GM19397 (cell line): Measurements from ENCODE around the gene FIBP.

Experiments used
- ATAC-seq: cut with Tn5 transposase; IDR thresholded peaks from one replicate; pipeline ENCODE4 v1.9.1; 2021; ENCODE audit warnings: mild to moderate bottlenecking, moderate library complexity; ENCODE audit not compliant: unreplicated experiment

The FIBP gene

DNA sequence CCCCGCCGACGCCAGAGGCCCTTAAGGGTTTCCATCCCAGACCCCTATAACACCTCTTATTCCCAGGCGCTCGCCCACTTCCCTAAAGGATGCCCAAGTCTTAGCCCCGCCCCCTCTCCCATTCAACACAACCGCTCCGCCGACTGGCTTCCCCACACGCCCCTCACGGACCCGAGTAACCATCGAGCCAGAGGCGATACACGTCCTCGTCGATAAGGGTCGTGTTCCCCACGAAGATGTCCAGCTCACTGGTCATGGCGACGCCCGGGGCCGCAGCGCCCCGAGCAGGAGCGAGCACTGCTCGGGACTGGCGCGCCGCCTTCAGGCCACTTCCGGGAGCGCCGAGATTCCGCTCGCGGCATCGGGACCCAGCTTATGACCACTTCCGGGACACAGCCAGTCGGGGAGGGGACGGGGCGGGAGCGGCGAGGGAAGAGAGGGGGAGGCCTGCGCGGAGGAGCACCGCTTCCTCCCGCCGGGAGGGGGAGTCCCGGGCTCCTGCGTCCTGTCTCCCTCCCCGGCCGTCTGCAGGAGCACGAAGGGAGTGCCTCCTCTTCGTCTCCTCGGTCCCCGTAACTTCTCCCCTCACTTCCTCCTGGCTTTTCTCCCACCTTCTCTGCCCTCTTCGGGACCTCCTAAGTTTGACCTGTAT is at the start of gene FIBP:
Gene FIBP (minus strand): TSS at position 309 of the 652 bp plus-strand sequence. CDS start 53 bp downstream, at position 256.
- ATAC-seq, result peak; percentile 55

DNA sequence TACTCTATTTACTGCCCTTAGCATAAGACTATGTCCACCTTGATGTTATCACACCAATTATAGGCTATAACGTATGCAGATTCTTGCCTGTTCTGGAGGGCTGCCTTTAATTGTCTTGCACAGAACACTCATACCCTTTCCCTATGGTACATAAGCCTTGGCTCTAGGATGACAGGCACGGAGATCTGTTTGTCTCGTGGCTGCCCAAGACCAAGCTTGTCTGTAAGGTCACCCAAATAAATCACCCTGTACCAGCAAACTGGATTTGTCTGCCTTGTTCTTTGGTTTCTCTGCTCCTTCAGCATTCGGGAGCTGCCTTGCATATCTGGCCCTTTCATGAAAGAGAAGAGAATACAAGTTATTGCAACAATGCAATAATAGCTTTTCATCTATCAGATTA is 49.5 kb upstream of the FIBP start:
- ATAC-seq, result no peak

DNA sequence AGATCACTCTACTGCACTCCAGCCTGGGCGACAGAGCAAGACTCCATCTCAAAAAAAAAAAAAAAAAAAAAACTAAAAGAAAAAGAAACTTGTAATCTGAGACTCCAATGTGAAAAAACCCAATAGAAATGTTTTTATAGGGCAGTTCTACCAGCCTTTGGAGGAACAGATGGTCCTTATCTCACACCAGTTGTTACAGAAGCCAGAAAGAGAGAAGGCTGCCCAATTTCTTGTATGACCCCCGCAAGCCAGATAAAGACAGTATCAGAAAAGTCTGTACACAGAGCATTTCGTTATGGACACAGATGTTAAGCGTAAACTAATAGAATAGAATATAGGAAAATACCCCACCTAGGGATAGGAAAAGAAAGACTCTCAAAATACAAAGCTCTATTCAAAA is 45.7 kb upstream of the FIBP start:
- no peak for ATAC-seq

DNA sequence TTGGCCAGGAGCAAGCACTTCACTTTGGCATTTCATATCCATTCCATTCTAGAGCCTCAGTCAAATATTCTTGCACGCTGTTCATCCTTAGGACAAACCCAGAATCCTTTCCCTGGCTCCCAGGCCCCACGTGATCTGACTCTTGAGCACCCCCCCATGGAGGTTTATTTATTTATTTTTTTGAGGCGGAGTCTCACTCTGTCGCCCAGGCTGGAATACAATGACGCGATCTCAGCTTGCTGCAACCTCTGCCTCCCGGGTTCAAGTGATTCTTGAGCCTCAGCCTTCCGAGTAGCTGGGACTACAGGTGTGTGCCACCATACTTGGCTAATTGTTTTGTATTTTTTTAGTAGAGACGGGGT is 44.3 kb upstream of the FIBP start:
- ATAC-seq, result no peak

DNA sequence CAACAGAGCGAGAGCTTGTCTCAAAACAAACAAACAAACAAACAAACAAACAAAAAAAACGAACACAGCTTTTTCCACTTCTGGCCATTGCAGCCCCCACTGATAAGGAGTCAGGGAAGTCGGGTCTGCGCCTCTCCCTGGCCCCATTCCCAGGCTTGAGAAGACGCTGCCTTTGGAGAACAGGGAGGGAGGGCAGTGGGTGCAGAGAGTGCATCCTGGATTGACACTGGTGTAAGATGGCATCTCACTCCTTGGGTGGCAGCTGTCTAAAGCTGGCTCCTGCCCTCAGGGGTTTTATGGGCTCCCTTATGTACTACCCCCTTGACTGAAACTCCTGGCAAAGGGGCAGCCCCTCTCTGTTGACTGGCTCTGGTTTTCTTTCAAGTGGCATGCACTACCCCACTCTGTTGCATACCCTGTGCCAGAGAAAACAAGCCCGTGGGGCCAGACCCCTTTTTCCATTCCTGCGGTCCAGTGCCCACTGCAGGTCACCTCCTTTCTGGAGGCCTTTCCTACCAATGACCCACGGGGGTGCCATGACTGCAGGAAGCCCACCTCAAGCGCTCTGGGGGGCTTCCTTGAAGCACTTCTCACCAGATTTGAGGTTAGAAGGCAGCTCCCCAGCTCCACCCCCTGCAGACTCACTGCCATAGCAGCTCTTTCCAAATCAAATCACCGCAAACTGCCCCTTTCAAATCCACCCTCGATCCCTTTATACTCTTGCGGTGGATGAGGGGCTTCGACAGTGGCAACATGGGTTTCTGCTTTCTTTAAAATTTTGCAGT is 43.7 kb upstream of the FIBP start:
- no peak for ATAC-seq

DNA sequence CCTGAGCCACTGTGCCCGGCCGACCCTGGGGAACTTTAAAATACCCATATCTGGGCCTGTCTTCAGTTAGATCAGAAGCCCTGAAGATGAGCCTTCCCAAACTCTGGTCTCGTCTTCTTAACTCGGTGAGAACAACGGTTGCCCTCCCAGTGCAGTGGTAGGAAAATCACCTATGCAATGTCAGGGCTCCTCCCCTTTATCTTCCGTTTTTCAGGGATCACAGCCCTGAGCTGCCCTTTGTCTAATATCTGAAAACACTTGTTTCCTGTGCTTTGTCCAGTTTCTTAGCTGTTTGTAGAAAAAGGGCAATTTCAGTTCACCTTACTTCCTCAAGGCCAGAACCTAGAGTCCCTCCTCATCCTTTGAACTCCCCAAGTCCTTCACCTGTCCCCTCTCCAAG is 40.4 kb upstream of the FIBP start:
- no peak for ATAC-seq

DNA sequence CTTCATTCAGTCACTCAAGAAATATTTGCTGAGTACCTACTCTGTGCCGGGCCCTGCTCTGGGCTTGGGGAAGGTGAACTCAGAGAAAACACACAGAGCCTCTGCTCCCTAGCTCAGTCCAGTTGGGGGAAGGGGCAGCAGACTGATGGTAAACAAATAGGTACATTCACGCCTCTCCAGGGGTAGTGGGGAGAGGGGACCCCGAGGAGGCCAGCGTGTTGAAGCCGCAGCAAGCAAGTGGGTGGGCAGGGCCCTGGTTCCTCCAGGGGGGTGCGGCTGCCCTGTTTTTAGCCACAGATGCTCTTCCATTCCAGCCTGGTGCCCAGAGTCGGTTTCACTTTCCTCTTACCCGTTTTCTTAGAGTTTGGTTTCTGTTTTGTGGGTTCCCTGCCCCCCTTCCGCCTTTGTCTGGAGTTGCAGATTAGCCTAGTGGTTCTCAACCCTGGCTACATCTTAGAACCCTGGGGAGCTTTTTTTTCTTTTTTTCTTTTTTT is 39.7 kb upstream of the FIBP start:
- peak; percentile 74 for ATAC-seq

DNA sequence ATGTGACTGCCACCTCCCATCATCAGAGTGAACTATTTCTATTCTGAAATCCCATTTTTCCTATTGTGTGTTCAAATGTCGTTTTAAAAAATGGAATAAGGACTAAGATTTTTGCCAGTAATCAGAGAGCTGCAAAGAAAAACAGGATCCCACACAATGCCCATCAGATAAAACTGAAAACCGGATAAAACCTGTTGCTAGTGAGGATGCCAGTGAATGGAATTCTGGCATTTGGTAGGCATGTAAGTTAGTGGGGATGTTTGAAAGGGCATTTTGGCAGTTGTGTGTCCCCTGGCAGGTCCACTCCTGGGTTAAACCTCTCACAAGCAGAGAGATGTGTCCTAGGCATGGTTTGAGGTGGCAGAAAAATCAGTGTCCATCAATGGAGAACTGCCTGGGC is 37.1 kb upstream of the FIBP start:
- no peak for ATAC-seq

DNA sequence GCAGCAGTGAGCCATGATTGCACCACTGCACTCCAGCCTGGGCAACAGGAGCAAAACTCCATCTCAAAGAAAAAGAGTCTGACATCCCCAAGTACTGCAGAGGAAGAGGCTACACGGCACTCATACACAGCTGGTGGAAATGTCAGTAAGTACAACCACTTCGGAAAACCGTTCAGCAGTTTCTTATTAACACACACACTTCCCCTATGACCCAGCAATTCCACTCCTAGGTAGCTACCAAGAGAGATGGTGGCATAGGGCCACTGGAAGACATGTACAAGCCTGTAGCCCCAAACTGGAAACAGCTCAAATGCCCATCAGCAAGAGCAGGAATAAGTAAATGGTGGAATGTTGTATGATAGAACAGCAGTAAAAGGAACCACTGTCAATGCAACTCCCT is 34.3 kb upstream of the FIBP start:
- ATAC-seq, result no peak

DNA sequence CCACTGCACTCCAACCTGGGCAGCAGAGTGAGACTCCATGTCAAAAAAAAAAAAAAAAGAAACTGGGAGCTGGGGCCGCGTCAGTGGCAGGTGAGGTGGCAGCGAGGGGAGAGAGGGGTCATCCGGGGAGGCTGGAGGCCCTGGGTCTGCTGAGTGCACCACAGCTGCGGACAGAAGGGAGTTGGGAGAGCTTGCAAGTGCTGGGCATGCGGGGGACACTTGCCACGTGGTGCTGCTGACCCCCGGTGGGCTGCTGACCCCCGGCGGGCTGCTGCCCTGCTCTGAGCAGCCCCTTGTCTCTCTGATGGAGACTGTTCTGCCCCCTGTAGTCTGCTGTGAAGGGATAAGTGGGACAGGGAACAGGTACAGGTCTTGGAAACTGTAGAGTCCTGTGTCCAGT is 33.6 kb upstream of the FIBP start:
- no peak for ATAC-seq

DNA sequence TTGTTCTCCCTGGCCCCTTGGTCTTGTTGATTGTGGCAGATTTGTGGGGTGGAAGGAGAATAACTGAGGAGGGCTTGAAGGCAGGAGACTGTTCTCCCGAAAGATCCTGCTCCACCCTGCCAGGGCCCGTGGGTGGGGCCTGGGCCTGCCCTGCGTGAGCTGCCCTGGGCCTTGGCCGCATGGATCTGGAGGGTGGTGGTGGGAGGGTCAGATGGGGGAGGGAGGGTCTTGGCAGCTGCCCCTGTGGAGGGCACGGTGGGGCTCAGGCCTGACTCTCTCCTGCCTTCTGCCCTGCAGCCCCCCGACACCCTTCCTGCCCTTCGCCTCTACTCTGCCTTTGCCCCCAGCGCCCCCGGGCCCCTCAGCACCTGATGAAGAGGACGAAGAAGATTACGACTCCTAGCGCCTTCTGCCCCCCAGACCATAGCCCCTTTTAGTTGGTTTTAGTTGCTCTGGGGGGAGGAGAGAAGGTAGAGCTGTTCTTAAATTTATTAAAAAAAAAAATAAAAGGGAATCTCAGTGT is 32.8 kb upstream of the FIBP start:
- ATAC-seq, result no peak

DNA sequence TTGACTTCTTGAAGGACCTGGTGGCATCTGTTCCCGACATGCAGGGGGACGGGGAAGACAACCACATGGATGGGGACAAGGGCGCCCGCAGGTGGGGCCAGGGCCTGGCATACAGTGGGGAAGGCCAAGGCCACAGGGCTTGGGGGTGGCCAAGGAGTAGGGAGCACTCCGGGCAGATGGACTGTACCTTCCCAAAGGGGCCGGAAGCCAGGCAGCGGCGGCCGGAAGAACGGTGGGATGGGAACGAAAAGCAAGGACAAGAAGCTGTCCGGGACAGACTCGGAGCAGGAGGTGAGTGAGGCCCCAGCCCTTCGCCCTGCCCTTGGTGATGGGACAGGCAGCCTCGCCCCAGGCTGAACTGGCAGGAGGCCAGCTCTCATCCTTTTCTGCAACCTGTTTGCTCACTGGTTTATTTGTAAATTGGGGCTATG is 32.1 kb upstream of the FIBP start:
- no peak for ATAC-seq

DNA sequence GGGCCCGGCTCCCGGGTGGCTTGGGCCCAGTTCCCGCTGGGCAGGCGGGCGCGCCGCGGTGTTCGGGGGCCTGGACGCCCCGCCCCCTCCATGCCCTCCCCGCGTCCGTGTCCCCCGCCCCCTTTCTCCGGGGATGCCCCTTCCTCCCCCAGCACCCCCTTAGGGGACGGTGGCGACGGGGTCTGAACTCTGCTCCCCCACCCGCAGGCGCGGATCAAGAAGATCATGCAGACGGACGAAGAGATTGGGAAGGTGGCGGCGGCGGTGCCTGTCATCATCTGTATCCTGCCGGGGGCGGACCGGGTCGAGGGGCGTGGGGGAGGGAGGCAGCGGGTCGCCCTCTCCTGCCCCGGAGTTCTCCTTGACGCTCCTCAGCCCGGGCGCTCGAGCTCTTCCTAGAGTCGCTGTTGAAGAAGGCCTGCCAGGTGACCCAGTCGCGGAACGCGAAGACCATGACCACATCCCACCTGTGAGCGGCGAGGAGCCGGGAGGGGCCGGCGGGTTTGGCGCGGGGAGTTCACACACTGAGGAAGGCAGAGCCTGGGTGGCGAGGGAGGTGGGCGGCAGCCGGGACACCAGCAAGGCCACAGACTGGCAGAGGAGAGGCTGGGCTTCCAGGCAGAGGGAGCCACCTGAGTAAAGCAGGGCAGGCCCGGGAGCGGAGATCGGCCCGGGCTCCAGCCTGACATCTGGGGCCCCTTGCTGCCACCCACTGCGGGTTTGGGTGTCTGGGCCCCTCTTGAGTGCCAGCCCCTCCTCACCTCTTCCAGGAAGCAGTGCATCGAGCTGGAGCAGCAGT is 31.5 kb upstream of the FIBP start:
- ATAC-seq, result peak; percentile 45

DNA sequence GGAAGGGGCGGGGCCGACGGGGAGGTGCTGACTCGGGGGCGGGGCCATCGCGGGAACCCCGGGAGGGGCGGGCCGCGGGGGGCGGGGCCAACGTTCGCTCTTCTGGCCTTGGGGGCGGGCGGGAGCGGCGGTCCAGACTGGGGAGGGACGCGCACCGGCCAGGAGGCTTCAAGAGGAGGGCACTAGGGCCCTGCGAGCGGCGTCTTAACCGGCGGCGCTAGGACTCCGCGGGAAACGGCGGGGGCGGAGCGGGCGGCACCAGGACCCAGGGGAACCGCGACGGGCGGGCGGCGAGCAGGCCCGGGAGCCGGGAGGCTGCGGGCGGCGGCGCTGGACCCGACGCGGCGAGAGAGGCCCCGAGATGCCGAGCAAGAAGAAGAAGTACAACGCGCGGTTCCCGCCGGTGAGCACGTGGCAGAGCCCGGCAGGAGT is 30.9 kb upstream of the FIBP start, which contains the start of gene DRAP1:
Gene DRAP1 (plus strand): TSS at position 286 of the 432 bp plus-strand sequence. CDS start 76 bp downstream, at position 362.
- ATAC-seq, result peak; percentile 85

DNA sequence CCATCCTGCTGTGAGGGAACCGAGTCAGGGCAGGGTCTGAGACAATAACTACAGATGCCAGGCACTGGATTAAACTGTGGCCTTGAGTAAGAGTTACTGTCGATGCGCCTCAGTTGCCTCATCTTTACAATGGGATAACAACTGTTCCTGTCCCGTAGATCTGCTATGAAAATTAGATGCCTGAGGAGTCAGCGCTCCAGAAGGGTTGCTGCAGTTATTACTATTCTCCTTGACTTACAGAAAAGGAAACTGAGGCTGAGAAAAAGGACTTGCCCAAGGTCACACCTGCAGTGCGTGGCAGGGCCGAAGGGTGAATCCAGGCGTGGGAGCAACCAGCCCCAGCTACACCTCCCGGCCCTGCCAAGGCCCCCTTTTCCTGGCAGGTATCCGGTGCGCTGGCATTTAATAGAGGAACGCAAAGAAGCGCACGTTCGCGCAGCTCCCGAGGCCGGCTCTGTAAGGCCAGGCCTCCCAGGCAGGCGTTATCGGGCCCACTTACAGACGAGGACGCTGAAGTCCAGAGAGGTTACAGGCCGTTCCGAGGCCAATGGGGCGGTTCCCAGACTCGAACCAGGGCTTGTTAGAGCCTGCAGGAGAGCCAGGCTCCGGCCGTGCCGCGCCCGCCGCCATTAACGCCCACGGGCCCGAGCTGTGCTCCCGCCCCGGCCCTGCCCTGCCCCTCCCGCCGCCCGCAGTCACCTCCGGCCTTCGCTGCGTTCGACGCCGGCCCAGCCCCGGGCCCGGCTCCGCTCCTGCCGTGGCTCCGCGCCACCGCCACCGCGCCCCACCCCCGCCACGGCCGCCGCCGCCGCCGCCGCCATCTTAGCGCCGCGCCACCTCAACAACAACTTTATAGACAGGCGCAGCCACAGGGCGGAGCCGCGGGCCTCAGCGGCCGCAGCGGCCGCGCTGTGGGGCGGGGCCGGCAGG is 30.2 kb upstream of the FIBP start, which contains the start of gene C11orf68:
Gene C11orf68 (minus strand): TSS at position 852 of the 930 bp plus-strand sequence. CDS start 31 bp downstream, at position 821.
- peak; percentile 49 for ATAC-seq

DNA sequence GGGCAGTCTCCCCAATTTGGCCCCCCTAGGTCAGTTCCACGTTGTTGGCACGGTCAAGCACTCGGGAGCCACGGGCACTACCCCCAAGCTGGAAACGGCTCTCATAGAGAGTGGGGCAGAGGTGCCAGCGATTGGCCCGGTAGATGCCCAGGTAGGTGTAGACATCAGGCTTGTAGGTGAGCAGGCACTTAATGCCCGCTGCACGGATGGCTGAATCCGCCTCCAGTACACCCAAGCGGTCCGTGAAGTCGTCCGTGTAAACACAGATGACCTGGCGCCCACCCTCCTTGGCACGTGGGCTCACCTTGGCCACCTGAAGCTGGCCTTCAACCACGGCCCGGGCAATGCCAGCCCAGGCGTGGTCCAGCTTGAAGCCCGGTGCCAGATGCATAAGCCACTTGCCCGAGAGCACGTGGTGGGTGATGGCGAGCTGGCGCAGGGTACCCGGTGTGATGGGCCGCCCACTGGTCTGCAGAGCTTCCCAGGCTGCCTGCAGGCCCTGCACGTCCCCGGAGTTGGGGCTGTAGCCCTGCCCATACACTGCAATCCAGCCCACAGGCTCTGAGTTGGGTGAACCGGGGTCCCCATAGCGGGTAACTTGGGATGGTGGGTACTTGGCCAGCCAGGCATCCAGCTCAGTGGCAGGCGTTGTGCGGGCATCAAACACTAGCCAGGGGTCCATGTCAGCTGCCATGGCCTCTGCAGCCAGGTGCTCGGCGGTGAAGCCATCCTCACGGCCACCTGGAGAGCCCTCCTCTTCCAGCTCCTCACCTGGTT is 29.4 kb upstream of the FIBP start:
- ATAC-seq, result no peak

DNA sequence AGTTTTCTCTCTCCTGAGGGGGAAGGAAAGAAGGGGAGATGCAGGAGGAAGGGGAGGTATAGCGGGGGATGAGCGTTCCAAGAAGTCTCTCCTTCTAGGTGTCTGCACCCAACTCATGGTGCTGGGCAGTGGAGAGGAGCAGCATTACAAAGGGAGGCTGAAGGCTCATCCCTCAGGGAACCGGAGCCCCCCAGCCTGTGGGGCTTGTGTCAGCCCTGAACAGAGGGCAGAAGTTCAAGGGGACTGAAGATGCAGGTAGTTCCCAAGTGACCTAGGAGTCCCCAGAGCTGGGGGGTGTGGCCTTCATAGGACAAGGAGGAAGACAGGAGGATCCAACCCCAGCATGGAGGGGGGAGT is 28.8 kb upstream of the FIBP start:
- no peak for ATAC-seq

DNA sequence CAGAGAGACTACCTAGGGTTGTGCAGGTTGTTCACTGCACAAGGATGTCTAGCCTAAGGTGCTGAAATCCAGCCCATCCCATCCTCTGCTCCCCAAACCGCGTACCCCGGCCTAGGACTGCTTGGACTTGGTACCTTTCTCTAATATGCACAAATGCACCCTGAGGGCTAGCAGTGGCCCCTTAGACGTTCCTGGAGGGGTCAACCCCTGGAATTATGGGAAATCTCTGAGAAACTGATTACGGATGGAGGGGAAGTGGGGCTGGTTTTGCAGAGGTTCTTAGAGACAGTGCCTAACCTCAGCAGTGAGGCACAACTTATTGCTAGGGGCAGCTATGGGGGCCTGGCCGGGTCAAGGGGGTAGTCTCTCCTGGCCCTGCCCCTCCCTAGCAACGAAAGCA is 28.1 kb upstream of the FIBP start:
- no peak for ATAC-seq

DNA sequence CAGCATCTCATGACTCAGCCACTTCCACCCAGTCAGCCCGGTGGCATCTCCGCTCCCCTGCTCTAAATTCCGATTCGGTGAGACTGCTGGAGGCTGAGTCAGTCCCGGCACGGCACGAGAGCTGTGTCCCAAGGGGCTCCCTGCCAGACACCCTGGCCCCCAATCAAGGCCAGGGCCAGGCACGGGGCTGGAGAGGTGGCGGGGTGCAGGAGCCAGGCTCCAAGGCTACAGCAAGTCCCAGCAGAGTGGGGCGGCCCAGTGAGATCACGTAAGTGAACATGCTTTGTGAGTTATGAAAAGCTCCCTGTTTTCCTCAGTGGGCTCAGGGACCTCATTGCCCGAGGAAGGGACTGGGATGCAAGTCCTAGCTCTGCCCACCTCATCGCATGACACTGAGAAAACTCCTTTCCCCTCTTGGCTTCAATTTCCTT is 27.6 kb upstream of the FIBP start:
- no peak for ATAC-seq
